COLO829 (cell line): ENCODE data around the gene LRRC4.
A peak's percentile ranks its signal among the peaks of the same experiment; 100 is the strongest.

ENCODE experiments used
- DNase-seq: peaks from one replicate; pipeline ENCODE4 v3.0.0; 2012; ENCODE audit warnings: low spot score

Gene LRRC4

DNA sequence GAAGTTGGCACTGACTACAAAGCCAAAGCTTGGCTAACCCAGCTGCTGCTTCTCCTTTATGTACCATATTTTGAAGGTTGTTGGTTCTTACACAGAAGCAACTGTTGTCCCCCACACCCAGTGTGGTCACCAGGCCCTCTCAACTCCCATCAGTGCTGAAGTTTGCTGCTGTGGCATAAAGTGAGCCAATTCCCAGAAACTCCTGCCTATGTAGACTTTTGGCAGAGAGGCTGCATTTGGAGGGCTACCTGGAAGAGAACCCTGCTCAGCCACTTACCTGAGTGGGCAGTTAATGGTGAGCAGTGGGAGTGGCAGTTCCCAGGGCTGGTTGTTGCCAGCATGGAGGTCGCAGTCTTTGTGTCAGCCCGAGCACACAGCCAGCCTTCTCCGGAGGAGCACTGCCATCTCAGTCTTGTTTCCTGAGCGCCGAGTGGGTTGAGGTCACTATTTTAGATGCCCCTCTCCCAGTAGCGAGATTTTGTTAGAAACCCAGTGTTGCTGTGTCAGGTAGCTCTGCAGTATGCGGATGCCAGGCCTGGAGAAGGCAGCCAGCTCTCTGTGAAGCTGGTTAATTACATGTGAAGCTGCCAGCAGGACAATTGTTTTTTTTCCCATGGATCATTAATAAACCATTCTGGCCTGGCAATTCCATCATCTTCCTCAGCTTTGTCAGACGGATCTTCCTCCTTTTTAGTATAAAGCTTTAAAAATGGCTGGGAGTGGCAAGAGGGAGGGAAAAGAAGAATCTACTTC, 24.5 kb downstream of the LRRC4 start:
- no peak for DNase-seq

DNA sequence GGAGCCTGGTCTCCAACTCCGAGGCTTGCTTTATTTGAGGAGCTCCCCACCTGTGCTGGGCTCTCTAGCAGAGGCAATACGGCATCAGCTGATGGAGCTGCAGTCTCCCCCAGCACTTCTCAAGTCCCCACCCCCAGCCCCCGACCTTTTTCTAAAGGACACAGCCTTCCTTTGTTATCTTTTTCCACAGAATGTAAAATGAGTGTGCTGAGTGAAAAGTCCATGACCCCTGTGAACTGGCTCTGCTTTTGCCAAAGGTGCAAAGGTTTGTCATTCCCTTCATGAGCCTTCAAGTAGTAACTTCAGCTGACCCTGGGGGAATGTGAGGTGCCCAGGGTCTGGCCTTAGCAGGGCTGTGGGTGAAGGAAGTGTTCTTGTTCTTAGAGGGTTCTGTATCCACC, 25.5 kb downstream of the LRRC4 start:
- peak; percentile 63 for DNase-seq

DNA sequence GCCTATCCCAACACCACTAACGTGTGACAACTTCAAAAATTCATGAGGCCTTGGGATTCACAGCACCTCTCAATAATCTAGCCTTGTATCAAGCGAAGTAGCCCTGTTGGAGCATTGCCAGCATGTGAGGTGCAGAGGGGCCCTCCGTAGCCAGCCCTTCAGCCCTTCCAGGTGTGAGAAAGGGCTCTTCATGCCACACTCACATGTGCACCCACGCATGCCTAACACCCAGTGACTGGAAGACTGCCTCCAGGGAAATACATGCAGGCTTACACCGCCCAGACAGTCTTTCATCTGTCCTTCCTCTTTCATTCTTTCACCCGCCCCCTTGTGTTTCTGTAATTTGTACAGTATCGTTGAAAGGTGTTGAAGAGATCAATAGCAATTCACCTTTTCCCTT, 26.1 kb downstream of the LRRC4 start:
- DNase-seq, result no peak

- no peak for DNase-seq
Observed at GRCh38 chr7:128004623-128005022, 26.6 kb downstream of the LRRC4 start.

DNA sequence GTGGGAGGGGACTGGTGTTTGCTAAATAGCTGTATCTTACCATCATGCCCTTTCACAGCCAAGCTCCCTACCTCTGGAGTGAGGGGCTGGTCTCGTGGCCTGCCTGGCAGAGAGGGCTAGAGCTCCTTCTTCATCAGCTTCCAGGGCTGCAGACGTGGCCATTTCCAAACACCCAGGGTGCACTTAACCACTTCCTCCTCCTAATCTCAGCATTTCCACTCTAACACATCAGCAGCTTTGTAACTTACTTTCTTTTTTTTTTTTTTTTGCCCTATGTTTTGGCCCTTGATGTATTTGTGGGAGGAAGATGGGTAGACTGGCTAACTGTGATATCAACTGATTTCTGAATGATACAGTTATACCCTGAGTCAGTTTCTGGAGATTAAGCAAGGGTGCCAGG, 27.4 kb downstream of the LRRC4 start:
- DNase-seq, result peak; percentile 97

DNA sequence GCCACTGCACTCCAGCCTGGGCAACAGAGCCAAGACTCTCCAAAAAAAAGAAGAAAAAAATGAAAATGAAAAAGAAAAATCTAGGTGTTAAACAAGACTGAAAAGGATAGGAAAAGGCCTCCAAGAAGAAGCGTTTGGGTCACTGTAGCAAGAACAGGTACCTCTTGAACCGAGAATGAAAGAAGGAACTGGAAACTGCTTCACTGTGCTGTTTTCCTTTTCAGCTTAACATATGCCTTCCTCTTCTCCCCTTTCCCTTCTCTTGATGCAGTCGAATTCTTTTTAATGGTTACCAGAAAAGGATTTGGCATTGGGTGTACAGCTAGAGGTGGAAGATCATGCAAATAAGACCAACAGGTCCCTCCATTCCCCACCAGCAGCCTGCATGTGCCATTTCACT, 28.1 kb downstream of the LRRC4 start:
- no peak for DNase-seq

DNA sequence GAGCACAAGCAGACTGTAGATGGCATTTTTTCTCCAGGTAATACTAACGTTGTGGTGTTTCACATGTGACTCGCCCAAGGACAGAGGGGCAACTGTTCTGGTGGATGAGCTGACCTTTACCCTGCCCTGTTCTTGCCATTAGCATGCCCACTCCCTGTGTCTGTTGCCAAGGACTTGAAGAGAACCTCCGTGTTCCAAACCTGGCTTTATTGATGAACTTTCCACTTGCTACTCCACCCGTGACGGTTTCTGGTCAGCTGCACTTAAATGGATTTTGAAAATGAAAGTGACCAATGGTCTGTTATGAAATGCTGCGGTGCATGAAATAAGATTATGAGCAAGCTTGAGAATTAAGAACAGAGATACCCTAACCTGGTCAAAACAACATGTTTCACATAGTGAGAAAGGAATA, 30.4 kb downstream of the LRRC4 start:
- DNase-seq, result peak; percentile 65

- DNase-seq, result no peak
Observed at GRCh38 chr7:128000048-128000447, 31.2 kb downstream of the LRRC4 start.

GRCh38 chr7:127998671-127999070, 32.6 kb downstream of the LRRC4 start:
- DNase-seq, result no peak

GRCh38 chr7:127997226-127997922, 33.9 kb downstream of the LRRC4 start:
- DNase-seq, result no peak

DNA sequence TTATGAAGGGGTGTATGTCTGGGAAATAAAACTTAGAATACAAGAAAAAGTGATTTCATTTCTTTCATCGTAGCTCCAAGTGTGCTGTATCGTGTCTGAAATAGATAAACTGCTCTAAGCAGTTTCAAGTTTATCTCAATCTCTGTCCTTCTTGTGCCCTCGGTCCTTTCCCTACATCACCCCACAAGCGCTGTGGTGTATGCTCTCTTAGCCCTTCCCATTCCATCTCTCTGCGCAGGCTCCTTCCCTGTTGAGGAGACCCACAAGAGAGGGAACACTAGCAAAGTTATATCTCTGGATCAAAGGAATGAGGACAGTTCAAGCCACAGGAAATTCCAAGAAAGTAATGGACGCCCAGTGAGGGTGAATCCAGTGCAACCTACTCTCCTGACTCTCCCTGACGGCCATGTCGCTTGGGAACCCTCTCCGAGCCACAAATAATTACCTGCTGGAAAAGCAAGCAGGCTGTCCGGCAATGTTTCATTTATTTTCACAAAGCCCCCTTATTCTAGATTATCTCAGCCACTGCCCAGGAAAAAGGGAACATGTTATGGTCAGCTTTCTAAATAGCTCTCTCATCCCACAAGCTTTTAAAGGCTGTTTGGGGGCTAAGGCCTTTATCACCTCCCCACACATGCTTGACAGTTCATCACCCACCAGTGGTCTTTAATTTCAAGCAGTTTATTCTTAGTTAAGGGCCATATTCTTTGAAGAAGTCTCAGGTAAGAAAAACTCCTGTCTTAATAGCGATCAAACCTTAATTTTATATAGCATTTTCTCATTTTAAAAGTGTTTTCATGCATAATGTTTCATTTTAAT, 34.8 kb downstream of the LRRC4 start:
- no peak for DNase-seq

- DNase-seq, result no peak
Observed at GRCh38 chr7:127995881-127996215, 35.4 kb downstream of the LRRC4 start.

- no peak for DNase-seq
Observed at GRCh38 chr7:127995156-127995880, 35.9 kb downstream of the LRRC4 start.

- DNase-seq, result no peak
Observed at GRCh38 chr7:127993987-127994386, 37.2 kb downstream of the LRRC4 start.

DNA sequence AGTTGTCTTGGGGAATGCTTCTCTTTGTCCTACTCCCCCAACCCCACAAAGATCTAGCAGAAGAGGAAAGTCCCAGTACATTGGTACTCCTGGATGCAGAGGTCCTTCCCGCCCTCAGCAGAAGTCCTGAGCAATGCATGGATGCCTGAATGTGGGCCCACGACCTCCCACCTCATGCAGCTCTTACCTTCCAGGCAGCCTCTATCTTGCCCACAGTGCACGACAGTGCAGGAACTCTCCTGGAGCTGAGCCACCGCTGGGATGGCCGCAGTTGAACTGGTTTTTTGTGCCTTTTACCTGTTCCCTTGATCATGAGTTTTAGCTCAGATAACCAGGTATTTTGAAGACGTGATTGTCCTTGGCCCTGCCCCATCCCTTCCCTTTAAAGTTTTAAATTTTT, 37.9 kb downstream of the LRRC4 start:
- DNase-seq, result no peak

DNA sequence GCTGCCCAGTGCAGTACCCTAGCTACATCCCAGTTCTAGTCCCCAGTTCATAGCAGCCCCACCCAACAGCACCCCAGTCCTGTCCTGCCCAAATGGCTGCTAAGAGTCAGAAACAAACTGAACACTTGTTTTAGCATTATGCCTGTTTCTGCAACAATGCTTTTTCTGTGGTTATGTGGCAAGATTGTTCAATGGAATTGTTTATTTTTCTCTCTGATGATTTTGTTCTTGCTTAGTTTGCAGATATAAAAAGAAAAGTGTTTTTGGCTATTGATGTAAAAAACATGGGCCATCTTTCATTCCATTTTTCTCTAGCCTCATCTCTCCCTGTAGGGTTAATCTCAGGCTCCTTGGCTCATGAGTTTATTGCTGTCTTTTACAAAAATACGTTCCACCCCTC, 42.5 kb downstream of the LRRC4 start:
- DNase-seq, result no peak

DNA sequence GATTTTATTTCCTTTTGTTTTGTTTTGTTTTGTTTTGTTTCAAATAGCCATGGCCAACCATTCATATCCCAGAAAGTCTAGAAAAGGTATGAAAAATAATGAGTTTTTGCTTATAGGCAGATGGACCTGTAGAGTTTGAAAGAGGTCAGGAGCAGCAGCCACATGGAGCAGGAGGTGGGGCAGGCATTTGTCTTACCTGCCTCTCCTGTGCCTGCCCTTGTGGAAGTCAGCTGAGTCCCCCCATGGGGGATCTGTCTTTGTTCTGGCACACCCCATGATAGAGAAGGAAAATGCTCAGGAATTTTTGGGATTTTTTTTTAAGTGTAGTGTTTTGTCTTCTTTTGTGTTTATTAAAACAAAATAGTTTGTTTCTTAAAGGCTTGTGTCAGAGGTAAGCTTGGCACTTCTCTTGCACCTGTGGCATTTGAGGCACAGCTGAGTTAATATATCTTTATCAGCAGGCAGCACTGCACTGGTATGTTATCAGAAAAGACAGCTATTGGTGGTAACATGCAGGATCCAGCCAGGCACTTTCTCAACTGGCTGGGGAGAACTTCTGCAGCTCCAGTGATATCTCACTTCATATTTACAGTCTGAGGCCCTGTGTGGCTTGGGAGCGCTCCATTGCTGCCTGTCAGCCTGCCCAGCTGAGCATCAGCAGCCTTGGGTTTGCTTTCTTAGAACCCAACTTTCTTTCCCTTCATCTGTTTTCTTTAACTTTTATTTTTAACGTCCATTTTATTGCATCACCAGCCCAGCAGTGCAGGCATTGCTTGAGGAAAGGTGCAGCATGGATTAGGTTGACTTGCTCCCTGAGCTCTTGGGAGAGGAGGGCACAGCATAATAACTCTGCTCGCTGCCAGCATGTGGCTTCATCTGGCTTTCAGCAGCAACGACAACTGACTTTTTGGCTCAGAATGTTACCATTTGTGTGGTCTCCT, 44.4 kb downstream of the LRRC4 start:
- DNase-seq, result no peak

DNA sequence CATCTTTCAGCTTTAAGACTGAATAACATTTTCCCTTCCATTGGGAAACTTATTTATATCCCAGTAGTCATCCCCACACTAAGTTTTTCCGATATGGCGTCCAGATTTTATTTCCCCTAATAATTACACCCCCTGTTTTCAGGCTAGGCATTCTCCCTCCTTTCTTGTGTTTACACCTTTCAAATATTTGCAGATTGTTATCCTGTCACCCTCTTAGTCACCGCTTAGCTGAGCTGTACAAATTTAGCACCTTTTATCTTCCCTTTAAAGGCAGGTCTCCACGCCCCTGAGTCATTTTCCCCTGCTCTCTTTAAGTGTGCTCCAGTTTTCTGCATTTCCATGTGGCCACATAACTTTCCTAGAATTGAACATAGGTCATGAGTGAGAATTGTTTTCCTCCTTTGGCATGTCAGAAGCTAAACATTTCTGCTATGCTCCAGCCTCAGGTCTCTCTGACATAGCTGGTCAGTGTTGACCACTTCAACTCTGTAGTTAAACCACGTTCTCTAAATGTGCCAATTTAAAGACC, 47.4 kb downstream of the LRRC4 start:
- DNase-seq, result no peak

- no peak for DNase-seq
Observed at GRCh38 chr7:127981965-127982364, 49.3 kb downstream of the LRRC4 start.

- DNase-seq, result no peak
Observed at GRCh38 chr7:127980901-127981300, 50.3 kb downstream of the LRRC4 start.

DNA sequence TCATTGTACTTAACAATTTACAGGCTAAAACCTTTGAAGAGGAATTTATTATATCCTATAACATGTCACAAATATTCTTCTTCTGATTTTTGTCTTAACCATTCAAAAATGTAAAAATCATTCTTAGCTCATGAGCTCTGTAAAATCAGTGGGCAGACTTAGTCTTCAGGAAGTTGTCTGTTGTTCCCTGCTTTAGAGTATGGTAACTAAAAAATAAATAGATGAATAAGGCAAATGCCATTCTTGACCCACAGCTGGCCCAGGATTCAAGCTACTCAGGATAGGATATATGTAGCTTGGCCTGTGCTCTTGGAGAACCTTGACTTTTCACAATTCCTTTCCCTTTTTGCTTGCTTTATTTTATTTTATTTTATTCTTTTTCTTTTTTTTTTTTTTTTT, 51.5 kb downstream of the LRRC4 start:
- no peak for DNase-seq
